ENCODE measurements around the gene CPA1. TPM values are rescaled to one million over a fixed set of nuclear protein-coding genes. Genes with fewer than 3 reads are reported as not detected.

CPA1 gene
- total and polyA plus RNA-seq, 2 donors, result 0.14 to 0.21 TPM

DNA sequence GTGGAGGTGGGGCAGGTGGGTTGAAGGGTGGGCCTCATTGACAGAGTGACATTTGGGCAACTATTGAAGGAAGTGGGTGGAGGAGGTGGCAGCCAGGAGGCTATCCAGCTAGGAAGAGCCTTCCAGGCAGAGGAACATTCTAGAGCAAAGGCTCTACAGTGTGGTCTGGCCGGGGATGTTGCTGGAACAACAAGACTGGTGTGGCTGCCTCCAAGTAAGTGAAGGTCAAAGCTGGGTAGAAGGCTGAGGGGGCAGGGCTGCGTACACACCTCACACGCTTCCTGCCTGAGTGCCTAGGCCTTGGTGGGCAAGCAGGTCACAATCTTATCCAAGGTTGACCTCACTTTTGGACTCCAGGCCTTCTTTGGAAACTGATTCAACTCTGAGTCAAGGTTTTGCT lies 6.6 kb downstream of the CPA1 start:
- DNase-seq (ENCODE audit: low read depth in 6 of 9, low spot score in 9 of 9), result no peak
- Histone ChIP-seq H3K9me3 (ENCODE audit: control insufficient read depth in 2 of 2, insufficient read depth in 1 of 2, low read length in 1 of 2) (peaks cover 0 to 7% of the 10 kb centered on the region in 2 donors), H3K4me3 (ENCODE audit: low read length in 2 of 2) (no peak overlapping the region), H3K36me3 (ENCODE audit: control insufficient read depth in 2 of 2, insufficient read depth in 2 of 2, low read length in 1 of 2) (no peaks in the 10 kb centered on the region), H3K27ac (ENCODE audit: low read depth in 1 of 2, low read length in 1 of 2) (no peak overlapping the region), H3K27me3 (ENCODE audit: control insufficient read depth in 2 of 2, insufficient read depth in 1 of 2, low read length in 1 of 2) (no peaks in the 10 kb centered on the region), H3K4me1 (ENCODE audit: control insufficient read depth in 2 of 2, insufficient read depth in 2 of 2, low read length in 2 of 2) (peaks cover 0 to 6% of the 10 kb centered on the region in 2 donors)
- WGBS, result 97% methylated on average over 3 of the region's 3 CpGs

GRCh38 chr7:130387306-130387627 lies 7.0 kb downstream of the CPA1 start:
- H3K36me3 ChIP-seq (ENCODE audit: control insufficient read depth in 2 of 2, insufficient read depth in 2 of 2, low read length in 1 of 2), result no peaks in the 10 kb centered on the region
- H3K27ac ChIP-seq (ENCODE audit: low read depth in 1 of 2, low read length in 1 of 2), result no peak overlapping the region
- H3K4me3 ChIP-seq (ENCODE audit: low read length in 2 of 2), result no peak overlapping the region
- no peak for DNase-seq (ENCODE audit: low read depth in 6 of 9, low spot score in 9 of 9)
- H3K9me3 ChIP-seq (ENCODE audit: control insufficient read depth in 2 of 2, insufficient read depth in 1 of 2, low read length in 1 of 2), result peaks cover 0 to 4% of the 10 kb centered on the region in 2 donors
- H3K4me1 ChIP-seq (ENCODE audit: control insufficient read depth in 2 of 2, insufficient read depth in 2 of 2, low read length in 2 of 2), result peaks cover 0 to 6% of the 10 kb centered on the region in 2 donors
- WGBS, result 96% methylated on average over 3 of the region's 3 CpGs
- H3K27me3 ChIP-seq (ENCODE audit: control insufficient read depth in 2 of 2, insufficient read depth in 1 of 2, low read length in 1 of 2), result no peaks in the 10 kb centered on the region

GRCh38 chr7:130387628-130388403 lies 7.5 kb downstream of the CPA1 start:
- Histone ChIP-seq H3K9me3 (ENCODE audit: control insufficient read depth in 2 of 2, insufficient read depth in 1 of 2, low read length in 1 of 2) (peaks cover 0 to 4% of the 10 kb centered on the region in 2 donors), H3K27me3 (ENCODE audit: control insufficient read depth in 2 of 2, insufficient read depth in 1 of 2, low read length in 1 of 2) (no peaks in the 10 kb centered on the region), H3K4me3 (ENCODE audit: low read length in 2 of 2) (no peak overlapping the region), H3K27ac (ENCODE audit: low read depth in 1 of 2, low read length in 1 of 2) (no peak overlapping the region), H3K4me1 (ENCODE audit: control insufficient read depth in 2 of 2, insufficient read depth in 2 of 2, low read length in 2 of 2) (peaks cover 0 to 6% of the 10 kb centered on the region in 2 donors), H3K36me3 (ENCODE audit: control insufficient read depth in 2 of 2, insufficient read depth in 2 of 2, low read length in 1 of 2) (no peaks in the 10 kb centered on the region)
- WGBS, result 96% methylated on average over 12 of the region's 12 CpGs
- no peak for DNase-seq (ENCODE audit: low read depth in 6 of 9, low spot score in 9 of 9)

GRCh38 chr7:130388671-130389070 lies 8.4 kb downstream of the CPA1 start:
- Histone ChIP-seq H3K27me3 (ENCODE audit: control insufficient read depth in 2 of 2, insufficient read depth in 1 of 2, low read length in 1 of 2) (no peaks in the 10 kb centered on the region), H3K4me3 (ENCODE audit: low read length in 2 of 2) (no peak overlapping the region), H3K4me1 (ENCODE audit: control insufficient read depth in 2 of 2, insufficient read depth in 2 of 2, low read length in 2 of 2) (peaks cover 6 to 15% of the 10 kb centered on the region in 2 donors), H3K36me3 (ENCODE audit: control insufficient read depth in 2 of 2, insufficient read depth in 2 of 2, low read length in 1 of 2) (no peaks in the 10 kb centered on the region), H3K27ac (ENCODE audit: low read depth in 1 of 2, low read length in 1 of 2) (no peak overlapping the region), H3K9me3 (ENCODE audit: control insufficient read depth in 2 of 2, insufficient read depth in 1 of 2, low read length in 1 of 2) (peaks cover 0 to 4% of the 10 kb centered on the region in 2 donors)
- 100% methylated on average over 2 of the region's 2 CpGs for WGBS
- no peak for DNase-seq (ENCODE audit: low read depth in 6 of 9, low spot score in 9 of 9)

GRCh38 chr7:130390486-130390885 lies 10.2 kb downstream of the CPA1 start:
- DNase-seq (ENCODE audit: low read depth in 6 of 9, low spot score in 9 of 9), result no peak
- Histone ChIP-seq H3K9me3 (ENCODE audit: control insufficient read depth in 2 of 2, insufficient read depth in 1 of 2, low read length in 1 of 2) (peaks cover 0 to 4% of the 10 kb centered on the region in 2 donors), H3K27ac (ENCODE audit: low read depth in 1 of 2, low read length in 1 of 2) (no peak overlapping the region), H3K36me3 (ENCODE audit: control insufficient read depth in 2 of 2, insufficient read depth in 2 of 2, low read length in 1 of 2) (no peaks in the 10 kb centered on the region), H3K4me3 (ENCODE audit: low read length in 2 of 2) (no peak overlapping the region), H3K4me1 (ENCODE audit: control insufficient read depth in 2 of 2, insufficient read depth in 2 of 2, low read length in 2 of 2) (peaks cover 18 to 28% of the 10 kb centered on the region in 2 donors), H3K27me3 (ENCODE audit: control insufficient read depth in 2 of 2, insufficient read depth in 1 of 2, low read length in 1 of 2) (no peaks in the 10 kb centered on the region)
- 100% methylated on average over 1 of the region's 1 CpG for WGBS

- no peak overlapping the region for H3K4me3 ChIP-seq (ENCODE audit: low read length in 2 of 2)
- WGBS, result 88% methylated on average over 5 of the region's 5 CpGs
- peaks cover 0 to 3% of the 10 kb centered on the region in 2 donors for H3K36me3 ChIP-seq (ENCODE audit: control insufficient read depth in 2 of 2, insufficient read depth in 2 of 2, low read length in 1 of 2)
- peaks cover 18 to 26% of the 10 kb centered on the region in 2 donors for H3K4me1 ChIP-seq (ENCODE audit: control insufficient read depth in 2 of 2, insufficient read depth in 2 of 2, low read length in 2 of 2)
- no peaks in the 10 kb centered on the region for H3K27me3 ChIP-seq (ENCODE audit: control insufficient read depth in 2 of 2, insufficient read depth in 1 of 2, low read length in 1 of 2)
- H3K27ac ChIP-seq (ENCODE audit: low read depth in 1 of 2, low read length in 1 of 2), result peak overlapping the region; percentile 15 to 64
- H3K9me3 ChIP-seq (ENCODE audit: control insufficient read depth in 2 of 2, insufficient read depth in 1 of 2, low read length in 1 of 2), result peaks cover 0 to 4% of the 10 kb centered on the region in 2 donors
- peak in 1 of 9 donors; percentile 48 for DNase-seq (ENCODE audit: low read depth in 6 of 9, low spot score in 9 of 9)
These were observed 12.8 kb downstream of the CPA1 start for GRCh38 chr7:130393101-130393561.

DNA sequence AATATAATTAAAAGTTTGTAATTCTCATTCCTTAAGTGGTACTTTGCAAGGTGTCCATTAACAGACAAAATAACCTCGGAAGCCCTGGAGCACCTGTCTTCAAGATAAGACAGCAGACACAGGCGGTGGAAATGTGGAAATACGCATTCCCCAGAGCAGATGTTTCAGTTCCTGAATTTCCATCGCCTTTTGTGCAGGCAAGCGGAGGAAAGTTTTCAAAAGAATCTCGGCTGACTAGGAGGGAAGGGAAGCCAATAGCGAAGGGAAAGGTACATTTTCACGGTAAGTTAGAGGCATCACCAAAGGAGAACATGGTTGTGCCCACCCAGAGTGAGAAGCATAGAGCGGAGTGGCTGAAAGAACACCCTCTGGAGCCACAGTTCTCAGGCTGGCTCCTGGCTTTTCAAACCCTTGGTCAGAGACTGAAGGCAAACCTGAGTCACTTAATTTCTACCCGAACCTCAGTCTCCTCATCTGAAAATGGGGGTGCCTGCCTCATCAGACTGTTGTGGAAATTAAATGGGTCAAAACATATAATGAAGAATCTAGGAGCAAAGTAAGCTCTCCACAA lies 13.6 kb downstream of the CPA1 start:
- H3K27ac ChIP-seq (ENCODE audit: low read depth in 1 of 2, low read length in 1 of 2), result peak overlapping the region; percentile 53 to 64
- no peaks in the 10 kb centered on the region for H3K27me3 ChIP-seq (ENCODE audit: control insufficient read depth in 2 of 2, insufficient read depth in 1 of 2, low read length in 1 of 2)
- H3K36me3 ChIP-seq (ENCODE audit: control insufficient read depth in 2 of 2, insufficient read depth in 2 of 2, low read length in 1 of 2), result peaks cover 7 to 8% of the 10 kb centered on the region in 2 donors
- WGBS, result 35% methylated on average over 10 of the region's 10 CpGs
- peaks cover 0 to under 1% of the 10 kb centered on the region in 2 donors for H3K9me3 ChIP-seq (ENCODE audit: control insufficient read depth in 2 of 2, insufficient read depth in 1 of 2, low read length in 1 of 2)
- peak in 1 of 9 donors; percentile 55 for DNase-seq (ENCODE audit: low read depth in 6 of 9, low spot score in 9 of 9)
- no peak overlapping the region for H3K4me3 ChIP-seq (ENCODE audit: low read length in 2 of 2)
- peaks cover 18 to 32% of the 10 kb centered on the region in 2 donors for H3K4me1 ChIP-seq (ENCODE audit: control insufficient read depth in 2 of 2, insufficient read depth in 2 of 2, low read length in 2 of 2)

GRCh38 chr7:130394421-130395195 lies 14.3 kb downstream of the CPA1 start:
- WGBS, result 43% methylated on average over 7 of the region's 7 CpGs
- H3K27me3 ChIP-seq (ENCODE audit: control insufficient read depth in 2 of 2, insufficient read depth in 1 of 2, low read length in 1 of 2), result no peaks in the 10 kb centered on the region
- peaks cover 7 to 13% of the 10 kb centered on the region in 2 donors for H3K36me3 ChIP-seq (ENCODE audit: control insufficient read depth in 2 of 2, insufficient read depth in 2 of 2, low read length in 1 of 2)
- H3K4me3 ChIP-seq (ENCODE audit: low read length in 2 of 2), result no peak overlapping the region
- peaks cover 18 to 35% of the 10 kb centered on the region in 2 donors for H3K4me1 ChIP-seq (ENCODE audit: control insufficient read depth in 2 of 2, insufficient read depth in 2 of 2, low read length in 2 of 2)
- peak in 5 of 9 donors; percentile 64 to 89 (median 70) for DNase-seq (ENCODE audit: low read depth in 6 of 9, low spot score in 9 of 9)
- H3K9me3 ChIP-seq (ENCODE audit: control insufficient read depth in 2 of 2, insufficient read depth in 1 of 2, low read length in 1 of 2), result no peaks in the 10 kb centered on the region
- H3K27ac ChIP-seq (ENCODE audit: low read depth in 1 of 2, low read length in 1 of 2), result peak overlapping the region; percentile 64 to 72

DNA sequence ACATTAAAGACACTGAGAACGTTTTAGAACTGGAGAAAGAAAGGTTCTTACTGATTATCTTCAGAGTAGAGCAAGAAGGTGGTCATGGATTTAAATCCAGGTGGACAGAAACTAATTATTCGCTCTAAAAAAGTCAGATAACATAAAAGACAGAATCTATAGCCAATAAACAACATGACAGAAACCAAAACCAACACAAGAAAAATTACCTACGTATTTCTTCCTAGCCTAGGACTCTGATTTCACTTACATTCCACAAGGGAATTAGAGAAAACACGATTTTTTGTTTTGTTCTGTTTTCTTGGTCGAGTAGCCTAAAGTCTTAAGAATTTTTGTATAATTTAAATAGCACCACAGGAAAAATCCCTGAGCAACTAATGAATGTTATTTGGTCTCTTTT lies 15.1 kb downstream of the CPA1 start:
- Histone ChIP-seq H3K27ac (ENCODE audit: low read depth in 1 of 2, low read length in 1 of 2) (peak overlapping the region in 1 of 2 donors; percentile 64), H3K4me1 (ENCODE audit: control insufficient read depth in 2 of 2, insufficient read depth in 2 of 2, low read length in 2 of 2) (peaks cover 18 to 35% of the 10 kb centered on the region in 2 donors), H3K4me3 (ENCODE audit: low read length in 2 of 2) (no peak overlapping the region), H3K9me3 (ENCODE audit: control insufficient read depth in 2 of 2, insufficient read depth in 1 of 2, low read length in 1 of 2) (no peaks in the 10 kb centered on the region), H3K27me3 (ENCODE audit: control insufficient read depth in 2 of 2, insufficient read depth in 1 of 2, low read length in 1 of 2) (no peaks in the 10 kb centered on the region), H3K36me3 (ENCODE audit: control insufficient read depth in 2 of 2, insufficient read depth in 2 of 2, low read length in 1 of 2) (peaks cover 7 to 19% of the 10 kb centered on the region in 2 donors)
- DNase-seq (ENCODE audit: low read depth in 6 of 9, low spot score in 9 of 9), result no peak
- WGBS, result 90% methylated on average over 5 of the region's 5 CpGs

Data from thymus (tissue), 11 donors.